GM21576 (cell line): ENCODE results near the gene SERGEF.

Experiments used
- ATAC-seq: cut with Tn5 transposase; IDR thresholded peaks from one replicate; pipeline ENCODE4 v1.9.1; 2021; ENCODE audit warnings: mild to moderate bottlenecking, moderate library complexity; ENCODE audit not compliant: unreplicated experiment

The SERGEF gene

GRCh38 chr11:17816232-17816931 is 196.5 kb downstream of the SERGEF start:
- no peak for ATAC-seq

- no peak for ATAC-seq
Observed at GRCh38 chr11:17814546-17814945, 198.3 kb downstream of the SERGEF start.

- ATAC-seq, result no peak
Observed at GRCh38 chr11:17813391-17814059, 199.3 kb downstream of the SERGEF start.

- ATAC-seq, result no peak
Observed at GRCh38 chr11:17812865-17813187, 200.0 kb downstream of the SERGEF start.

GRCh38 chr11:17812091-17812864 is 200.6 kb downstream of the SERGEF start:
- no peak for ATAC-seq

- no peak for ATAC-seq
Observed at GRCh38 chr11:17811352-17811751, 201.5 kb downstream of the SERGEF start.

GRCh38 chr11:17810746-17811145 is 202.1 kb downstream of the SERGEF start:
- no peak for ATAC-seq

GRCh38 chr11:17810041-17810440 is 202.8 kb downstream of the SERGEF start:
- no peak for ATAC-seq

GRCh38 chr11:17807034-17807433 is 205.8 kb downstream of the SERGEF start:
- no peak for ATAC-seq

- ATAC-seq, result no peak
Observed at GRCh38 chr11:17805873-17806272, 207.0 kb downstream of the SERGEF start.

GRCh38 chr11:17805043-17805442 is 207.8 kb downstream of the SERGEF start:
- no peak for ATAC-seq

GRCh38 chr11:17803754-17804334 is 209.0 kb downstream of the SERGEF start:
- no peak for ATAC-seq

GRCh38 chr11:17802491-17802890 is 210.4 kb downstream of the SERGEF start:
- ATAC-seq, result no peak

- ATAC-seq, result no peak
Observed at GRCh38 chr11:17801166-17801565, 211.7 kb downstream of the SERGEF start.

- ATAC-seq, result no peak
Observed at GRCh38 chr11:17799147-17799546, 213.7 kb downstream of the SERGEF start.

- no peak for ATAC-seq
Observed at GRCh38 chr11:17798716-17799115, 214.1 kb downstream of the SERGEF start.

GRCh38 chr11:17798253-17798652 is 214.6 kb downstream of the SERGEF start:
- ATAC-seq, result no peak

- ATAC-seq, result no peak
Observed at GRCh38 chr11:17796154-17796553, 216.7 kb downstream of the SERGEF start.

- no peak for ATAC-seq
Observed at GRCh38 chr11:17794981-17795380, 217.9 kb downstream of the SERGEF start.

- no peak for ATAC-seq
Observed at GRCh38 chr11:17793642-17794170, 219.1 kb downstream of the SERGEF start.

- no peak for ATAC-seq
Observed at GRCh38 chr11:17792161-17792560, 220.7 kb downstream of the SERGEF start.
